HG02642 (cell line): Measurements from ENCODE around the gene RC3H1.
"Not testable (repeated sequence)": the region's sequence is repeated elsewhere in the genome, so short reads cannot be mapped to it uniquely, and the experiment has no call there.

Experiments
- ATAC-seq: cut with Tn5 transposase; IDR thresholded peaks from one replicate; pipeline ENCODE4 v1.9.1; 2021; ENCODE audit warnings: mild to moderate bottlenecking; ENCODE audit not compliant: unreplicated experiment, poor library complexity

The RC3H1 gene

GRCh38 chr1:173960625-173961024, 61.5 kb downstream of the RC3H1 start:
- no peak for ATAC-seq

GRCh38 chr1:173954179-173954578, 68.0 kb downstream of the RC3H1 start:
- ATAC-seq, result no peak

- ATAC-seq, result no peak
Observed at GRCh38 chr1:173948594-173948993, 73.6 kb downstream of the RC3H1 start.

- no peak for ATAC-seq
Observed at GRCh38 chr1:173946380-173946921, 75.7 kb downstream of the RC3H1 start.

- no peak for ATAC-seq
Observed at GRCh38 chr1:173937062-173937461, 85.1 kb downstream of the RC3H1 start.

GRCh38 chr1:173934440-173934839, 87.7 kb downstream of the RC3H1 start:
- no peak for ATAC-seq

- ATAC-seq, result not testable (repeated sequence)
Observed at GRCh38 chr1:173930541-173930940, 91.6 kb downstream of the RC3H1 start.

GRCh38 chr1:173925306-173926242, 96.6 kb downstream of the RC3H1 start:
- no peak for ATAC-seq

- no peak for ATAC-seq
Observed at GRCh38 chr1:173920861-173921260, 101.3 kb downstream of the RC3H1 start.

GRCh38 chr1:173917635-173918493, 104.3 kb downstream of the RC3H1 start:
- ATAC-seq, result no peak

- ATAC-seq, result no peak
Observed at GRCh38 chr1:173917149-173917548, 105.0 kb downstream of the RC3H1 start, which contains the start of gene SERPINC1. TSS of gene SERPINC1 (minus strand) at chr1:173917327. CDS start at chr1:173917259, 68 bp downstream.

- ATAC-seq, result no peak
Observed at GRCh38 chr1:173916667-173917066, 105.5 kb downstream of the RC3H1 start.

- ATAC-seq, result no peak
Observed at GRCh38 chr1:173915596-173915995, 106.6 kb downstream of the RC3H1 start.

GRCh38 chr1:173914366-173914871, 107.7 kb downstream of the RC3H1 start:
- ATAC-seq, result no peak

GRCh38 chr1:173913111-173913510, 109.0 kb downstream of the RC3H1 start:
- no peak for ATAC-seq

- no peak for ATAC-seq
Observed at GRCh38 chr1:173903827-173904531, 118.2 kb downstream of the RC3H1 start.

- no peak for ATAC-seq
Observed at GRCh38 chr1:173900992-173901391, 121.2 kb downstream of the RC3H1 start.

GRCh38 chr1:173900427-173900826, 121.7 kb downstream of the RC3H1 start:
- no peak for ATAC-seq

GRCh38 chr1:173894189-173894588, 128.0 kb downstream of the RC3H1 start:
- no peak for ATAC-seq

- ATAC-seq, result no peak
Observed at GRCh38 chr1:173893611-173894010, 128.5 kb downstream of the RC3H1 start.
